SK-N-SH (cell line): ENCODE data around the gene TMEM256. TPM values are rescaled to one million over a fixed set of nuclear protein-coding genes. Genes with fewer than 3 reads are reported as not detected.
A peak's percentile ranks its signal among the peaks of the same experiment; 100 is the strongest.

Experiments
- CTCF ChIA-PET: fragments of 300-600, 350-600 bp; formaldehyde crosslinking; extraction: SDS; loops from one replicate; lab custom pipeline; 2021; lab: Yijun Ruan, JAX
- POLR2A ChIA-PET: fragments of 350-600 bp; sonication (Branson Sonifier 250); formaldehyde crosslinking; extraction: SDS; loops from one replicate; lab custom pipeline; 2020; ENCODE audit warnings: antibody characterized with exemption, inconsistent platforms; lab: Yijun Ruan, JAX
- DNase-seq: peaks from one replicate; pipeline ENCODE4 v3.0.0; 2012
- H2AFZ ChIP-seq: fragments of 200-600 bp; sonication (generic); 2 replicates; pipeline ENCODE4 v1.8.1; 2016; ENCODE audit warnings: antibody characterized with exemption, mild to moderate bottlenecking, low read depth
- H3F3A ChIP-seq: fragments of 200-600 bp; sonication (generic); replicated peaks from 2 replicates; pipeline ENCODE3; 2016; ENCODE audit warnings: antibody characterized with exemption, mild to moderate bottlenecking; ENCODE audit not compliant: insufficient read depth
- H3K27ac ChIP-seq, 2 experiments: fragments of 200-500 bp in 1 of 2; fragments of 200-600 bp in 1 of 2; sonication (Bioruptor generic) in 1 of 2; sonication (generic), shearing (Covaris generic) in 1 of 2; 2 replicates each; pipeline versions ENCODE4 v1.5.1 to v1.6.1; 2014 to 2016; ENCODE audit warnings: low read depth in 2 of 2, inconsistent platforms in 1 of 2, low read length in 1 of 2, mild to moderate bottlenecking in 1 of 2, mixed read lengths in 1 of 2
- H3K27me3 ChIP-seq: fragments of 200-600 bp; sonication (generic), shearing (Covaris generic); 2 replicates; pipeline ENCODE4 v1.6.1; 2016; ENCODE audit warnings: mixed run types; ENCODE audit not compliant: insufficient read depth
- H3K36me3 ChIP-seq, 2 experiments: fragments of 200-500 bp in 1 of 2; fragments of 200-600 bp in 1 of 2; sonication (Bioruptor generic) in 1 of 2; sonication (generic) in 1 of 2; replicated peaks in 1 of 2; 2 replicates each; pipeline versions ENCODE3 to v1.5.1; 2014 to 2016; ENCODE audit warnings: low read length in 1 of 2, mild to moderate bottlenecking in 1 of 2; ENCODE audit not compliant: insufficient read depth in 2 of 2, control insufficient read depth in 1 of 2
- H3K4me1 ChIP-seq, 2 experiments: fragments of 200-500 bp in 1 of 2; fragments of 200-600 bp in 1 of 2; sonication (Bioruptor generic) in 1 of 2; sonication (generic), shearing (Covaris generic) in 1 of 2; 2 replicates each; pipeline versions ENCODE4 v1.5.1 to v1.6.1; 2014 to 2016; ENCODE audit warnings: low read depth in 1 of 2, low read length in 1 of 2, mixed run types in 1 of 2; ENCODE audit not compliant: insufficient read depth in 2 of 2, control insufficient read depth in 1 of 2
- H3K4me2 ChIP-seq: fragments of 200-600 bp; sonication (generic), shearing (Covaris generic); 2 replicates; pipeline ENCODE4 v1.6.1; 2017; ENCODE audit warnings: mixed run types
- H3K4me3 ChIP-seq, 2 experiments: fragments of 200-500 bp in 1 of 2; fragments of 200-600 bp in 1 of 2; sonication (Bioruptor generic) in 1 of 2; sonication (generic), shearing (Covaris generic) in 1 of 2; 2 replicates each; pipeline versions ENCODE4 v1.5.1 to v1.8.1; 2014 to 2016; ENCODE audit warnings: low read depth in 2 of 2, inconsistent platforms in 1 of 2, low read length in 1 of 2, mild to moderate bottlenecking in 1 of 2, mixed read lengths in 1 of 2, moderate library complexity in 1 of 2
- H3K79me2 ChIP-seq: fragments of 200-600 bp; sonication (generic); 2 replicates; pipeline ENCODE4 v1.8.1; 2017; ENCODE audit warnings: mild to moderate bottlenecking; ENCODE audit not compliant: insufficient read depth
- H3K9ac ChIP-seq: fragments of 200-600 bp; sonication (generic); 2 replicates; pipeline ENCODE4 v1.6.1; 2017; ENCODE audit warnings: mixed run types
- H3K9me2 ChIP-seq: fragments of 200-600 bp; sonication (generic); 2 replicates; pipeline ENCODE4 v1.6.1; 2017; ENCODE audit warnings: mixed run types
- H3K9me3 ChIP-seq: fragments of 200-600 bp; sonication (generic); 2 replicates; pipeline ENCODE4 v1.6.1; 2017; ENCODE audit warnings: mixed run types, mild to moderate bottlenecking, moderate library complexity
- H4K20me1 ChIP-seq: fragments of 200-600 bp; sonication (generic); 2 replicates; pipeline ENCODE4 v1.6.1; 2017; ENCODE audit warnings: mild to moderate bottlenecking, mixed run types; ENCODE audit not compliant: insufficient read depth
- CHD2 ChIP-seq: fragments of 150-350 bp; IDR thresholded peaks from 2 replicates; pipeline ENCODE4 v1.6.1; 2018; ENCODE audit warnings: low read length; ENCODE audit not compliant: partially characterized antibody
- EP300 ChIP-seq, 2 experiments: IDR thresholded peaks; 2 replicates each; pipeline versions ENCODE4 v1.4.0 to v1.6.1; 2012; ENCODE audit warnings: borderline replicate concordance in 1 of 2, low read depth in 1 of 2, low read length in 1 of 2
- EZH2phosphoT487 ChIP-seq: fragments of 200-600 bp; sonication (generic); IDR thresholded peaks from 2 replicates; pipeline ENCODE4 v1.6.1; 2017; ENCODE audit warnings: low read depth, mixed run types, mild to moderate bottlenecking, antibody characterized with exemption, moderate library complexity, borderline replicate concordance
- GABPA ChIP-seq: IDR thresholded peaks from 2 replicates; pipeline ENCODE4 v1.4.0; 2012; ENCODE audit warnings: low read depth, mild to moderate bottlenecking
- MEF2A ChIP-seq: IDR thresholded peaks from 2 replicates; pipeline ENCODE4 v1.4.0; 2012; ENCODE audit warnings: low read depth, borderline replicate concordance
- MXI1 ChIP-seq: IDR thresholded peaks from 2 replicates; pipeline ENCODE4 v1.6.1; 2012; ENCODE audit warnings: mild to moderate bottlenecking, low read depth, low read length, improper control_type of control experiment
- PBX3 ChIP-seq: IDR thresholded peaks from 2 replicates; pipeline ENCODE4; 2012
- RCOR1 ChIP-seq: fragments of 150-350 bp; IDR thresholded peaks from 2 replicates; pipeline ENCODE4 v1.6.1; 2017; ENCODE audit warnings: antibody characterized with exemption, low read length
- SIN3A ChIP-seq: IDR thresholded peaks from 2 replicates; pipeline ENCODE4 v1.6.1; 2012; ENCODE audit warnings: low read depth, mild to moderate bottlenecking, low read length, moderate library complexity, borderline replicate concordance
- SMC3 ChIP-seq: IDR thresholded peaks from 2 replicates; pipeline ENCODE4 v1.6.1; 2012; ENCODE audit warnings: low read depth, low read length, improper control_type of control experiment
- USF1 ChIP-seq: IDR thresholded peaks from 2 replicates; pipeline ENCODE4 v1.4.0; 2012; ENCODE audit warnings: low read depth, borderline replicate concordance
- YY1 ChIP-seq: IDR thresholded peaks from 2 replicates; pipeline ENCODE4 v1.4.0; 2012; ENCODE audit warnings: low read depth, mild to moderate bottlenecking
- WGBS: methylation state at CpG from one replicate; pipeline ENCODE4 v1.1.6; 2017; ENCODE audit warnings: low lambda C conversion rate; 5-methylcytosine and 5-hydroxymethylcytosine counted together
- polyA plus RNA-seq, 3 experiments: library from polyadenylated mRNA; depleted of rRNA; stranded (reverse); fragments of >200 nt; gene quantifications; 2 replicates each; pipeline ENCODE4 v1.2.3, GENCODE V29; 2012
- TF ChIP-seq, protein P1 (sequence below): fragments of 150-350 bp; IDR thresholded peaks from 2 replicates; pipeline ENCODE4 v1.6.1; 2016; ENCODE audit warnings: mild to moderate bottlenecking, low read depth, low read length
- TF ChIP-seq, protein P2 (sequence below): IDR thresholded peaks from 2 replicates; pipeline ENCODE4 v1.4.0; 2012; ENCODE audit warnings: low read depth
- TF ChIP-seq, protein P3 (sequence below): IDR thresholded peaks from 2 replicates; pipeline ENCODE4 v1.4.0; 2012; ENCODE audit warnings: low read depth, borderline replicate concordance

The TMEM256 gene
- polyA plus RNA-seq, 1 of the 3 experiments (the other 2 are of a cell fraction), result 213 TPM

DNA sequence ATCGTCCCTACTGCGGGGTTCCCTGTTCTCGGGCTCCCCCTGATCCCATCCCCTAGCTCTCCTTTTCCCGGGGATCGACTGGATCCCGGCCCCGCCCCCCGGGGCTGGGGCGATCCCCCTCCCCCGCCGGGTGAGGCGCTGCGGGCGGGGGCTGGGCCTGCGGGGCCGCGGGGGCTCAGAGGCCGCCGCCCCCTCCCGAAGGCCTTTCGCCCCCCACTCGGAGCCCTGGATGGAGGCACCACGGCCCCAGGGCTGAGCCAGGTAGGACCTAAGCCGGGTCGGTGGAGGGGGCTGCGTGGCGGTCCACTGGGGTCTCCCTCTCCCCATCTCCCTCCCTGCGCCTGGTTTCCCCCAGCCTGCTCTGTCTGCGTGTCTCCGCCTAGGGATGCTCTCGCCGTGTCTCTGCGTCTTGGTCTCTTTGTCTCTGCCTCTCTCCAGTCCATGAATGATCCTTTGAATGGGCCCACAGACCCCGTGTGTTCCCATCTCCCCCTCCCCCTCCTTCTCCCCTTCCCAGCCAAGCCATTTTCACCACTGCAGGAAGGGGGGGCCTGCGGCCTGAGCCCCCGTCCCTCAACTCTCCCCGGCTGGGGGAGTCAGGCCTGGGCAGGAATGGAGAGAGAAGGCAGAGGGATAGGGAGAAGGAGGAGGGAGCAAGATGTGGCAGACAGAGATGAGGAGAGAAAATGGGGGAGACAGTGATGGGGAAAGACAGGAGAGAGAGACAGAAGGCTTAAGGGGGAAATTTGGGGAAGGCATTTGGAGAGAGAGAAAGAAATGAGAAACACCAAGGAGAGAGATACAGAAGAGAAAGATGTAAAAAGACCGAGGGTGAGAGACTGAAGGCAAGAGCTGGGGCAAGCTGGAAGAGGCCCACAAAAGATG, 1.7 kb upstream of the TMEM256 start:
- peak overlapping the region; percentile 76 to 88 for H3K27ac ChIP-seq
- peaks cover 14% of the 10 kb centered on the region for H3F3A ChIP-seq
- peak overlapping the region; percentile 100 for H3K4me2 ChIP-seq
- H3K9me2 ChIP-seq, result no peaks in the 10 kb centered on the region
- H2AFZ ChIP-seq, result peak overlapping the region; percentile 31; the same call in 1 of the 2 replicates
- DNase-seq, result peak; percentile 78
- H3K27me3 ChIP-seq, result no peaks in the 10 kb centered on the region
- peaks cover 5 to 21% of the 10 kb centered on the region in 2 experiments; a peak in 2 of 4 replicates for H3K4me1 ChIP-seq
- 7% methylated on average over 15 of the region's 38 CpGs for WGBS
- H3K9ac ChIP-seq, result peak overlapping the region; percentile 94
- peaks cover 11% of the 10 kb centered on the region; the same call in 1 of the 2 replicates for H4K20me1 ChIP-seq
- no peak for TF ChIP-seq CHD2
- no peak for TF ChIP-seq EP300 (IDR thresholded peaks at IDR 0.05; ENCODE audit: borderline replicate concordance in 1 of 2, low read depth in 1 of 2, low read length in 1 of 2)
- TF ChIP-seq MXI1, result no peak
- TF ChIP-seq, protein P1, sequence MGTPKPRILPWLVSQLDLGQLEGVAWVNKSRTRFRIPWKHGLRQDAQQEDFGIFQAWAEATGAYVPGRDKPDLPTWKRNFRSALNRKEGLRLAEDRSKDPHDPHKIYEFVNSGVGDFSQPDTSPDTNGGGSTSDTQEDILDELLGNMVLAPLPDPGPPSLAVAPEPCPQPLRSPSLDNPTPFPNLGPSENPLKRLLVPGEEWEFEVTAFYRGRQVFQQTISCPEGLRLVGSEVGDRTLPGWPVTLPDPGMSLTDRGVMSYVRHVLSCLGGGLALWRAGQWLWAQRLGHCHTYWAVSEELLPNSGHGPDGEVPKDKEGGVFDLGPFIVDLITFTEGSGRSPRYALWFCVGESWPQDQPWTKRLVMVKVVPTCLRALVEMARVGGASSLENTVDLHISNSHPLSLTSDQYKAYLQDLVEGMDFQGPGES, result no peak
- no peak for TF ChIP-seq MEF2A
- no peak for TF ChIP-seq GABPA
- TF ChIP-seq PBX3, result no peak
- TF ChIP-seq RCOR1, result no peak
- TF ChIP-seq, protein P2, sequence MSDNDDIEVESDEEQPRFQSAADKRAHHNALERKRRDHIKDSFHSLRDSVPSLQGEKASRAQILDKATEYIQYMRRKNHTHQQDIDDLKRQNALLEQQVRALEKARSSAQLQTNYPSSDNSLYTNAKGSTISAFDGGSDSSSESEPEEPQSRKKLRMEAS, result no peak
- TF ChIP-seq SIN3A, result no peak
- no peak for TF ChIP-seq EZH2phosphoT487
- TF ChIP-seq USF1, result no peak
- TF ChIP-seq YY1, result no peak
- TF ChIP-seq, protein P3, sequence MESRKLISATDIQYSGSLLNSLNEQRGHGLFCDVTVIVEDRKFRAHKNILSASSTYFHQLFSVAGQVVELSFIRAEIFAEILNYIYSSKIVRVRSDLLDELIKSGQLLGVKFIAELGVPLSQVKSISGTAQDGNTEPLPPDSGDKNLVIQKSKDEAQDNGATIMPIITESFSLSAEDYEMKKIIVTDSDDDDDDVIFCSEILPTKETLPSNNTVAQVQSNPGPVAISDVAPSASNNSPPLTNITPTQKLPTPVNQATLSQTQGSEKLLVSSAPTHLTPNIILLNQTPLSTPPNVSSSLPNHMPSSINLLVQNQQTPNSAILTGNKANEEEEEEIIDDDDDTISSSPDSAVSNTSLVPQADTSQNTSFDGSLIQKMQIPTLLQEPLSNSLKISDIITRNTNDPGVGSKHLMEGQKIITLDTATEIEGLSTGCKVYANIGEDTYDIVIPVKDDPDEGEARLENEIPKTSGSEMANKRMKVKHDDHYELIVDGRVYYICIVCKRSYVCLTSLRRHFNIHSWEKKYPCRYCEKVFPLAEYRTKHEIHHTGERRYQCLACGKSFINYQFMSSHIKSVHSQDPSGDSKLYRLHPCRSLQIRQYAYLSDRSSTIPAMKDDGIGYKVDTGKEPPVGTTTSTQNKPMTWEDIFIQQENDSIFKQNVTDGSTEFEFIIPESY, result no peak
- no peak for TF ChIP-seq SMC3
- H3K9me3 ChIP-seq, result no peaks in the 10 kb centered on the region
- peaks cover 49% of the 10 kb centered on the region for H3K79me2 ChIP-seq
- CTCF ChIA-PET, result interaction anchor here (0.6 to 4.9 kb wide), 9 partner anchors 9 to 262 kb away, joined by 3 to 28 read pairs (median 4); partner anchors contain the start of gene TMEM95
- H3K4me3 ChIP-seq, result peak overlapping the region; percentile 78 to 91
- H3K36me3 ChIP-seq, result peaks cover 16 to 18% of the 10 kb centered on the region in 2 experiments
- POLR2A ChIA-PET, result interaction anchor here (1.0 kb wide), 1 partner anchor 282 kb away, joined by 3 read pairs; the partner anchor contains the start of gene TP53
